ENCODE measurements around the gene DLG5.

Gene DLG5

GRCh38 chr10:77867124-77867719 lies 59.3 kb downstream of the DLG5 start:
- no peak for DNase-seq (ENCODE audit: low read depth)

DNA sequence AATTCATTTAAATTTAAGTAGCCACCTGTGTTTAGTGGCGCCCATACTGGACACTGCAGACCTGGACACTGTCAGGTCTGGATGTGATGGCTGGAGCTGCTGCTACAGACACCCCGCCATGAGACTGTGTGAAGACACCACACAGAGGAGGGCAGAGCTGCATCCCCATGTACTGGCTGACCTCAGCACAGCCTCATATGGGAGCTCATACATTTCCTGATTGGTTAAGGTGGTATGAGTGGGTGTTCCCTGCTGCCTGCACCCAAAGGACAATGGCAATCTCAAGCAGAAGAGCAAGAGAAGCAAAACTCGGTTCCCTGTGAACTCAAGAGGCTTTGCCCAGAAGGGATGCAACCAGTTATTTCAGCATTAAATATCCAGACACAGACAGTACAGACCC lies 60.0 kb downstream of the DLG5 start:
- no peak for DNase-seq (ENCODE audit: low read depth)

DNA sequence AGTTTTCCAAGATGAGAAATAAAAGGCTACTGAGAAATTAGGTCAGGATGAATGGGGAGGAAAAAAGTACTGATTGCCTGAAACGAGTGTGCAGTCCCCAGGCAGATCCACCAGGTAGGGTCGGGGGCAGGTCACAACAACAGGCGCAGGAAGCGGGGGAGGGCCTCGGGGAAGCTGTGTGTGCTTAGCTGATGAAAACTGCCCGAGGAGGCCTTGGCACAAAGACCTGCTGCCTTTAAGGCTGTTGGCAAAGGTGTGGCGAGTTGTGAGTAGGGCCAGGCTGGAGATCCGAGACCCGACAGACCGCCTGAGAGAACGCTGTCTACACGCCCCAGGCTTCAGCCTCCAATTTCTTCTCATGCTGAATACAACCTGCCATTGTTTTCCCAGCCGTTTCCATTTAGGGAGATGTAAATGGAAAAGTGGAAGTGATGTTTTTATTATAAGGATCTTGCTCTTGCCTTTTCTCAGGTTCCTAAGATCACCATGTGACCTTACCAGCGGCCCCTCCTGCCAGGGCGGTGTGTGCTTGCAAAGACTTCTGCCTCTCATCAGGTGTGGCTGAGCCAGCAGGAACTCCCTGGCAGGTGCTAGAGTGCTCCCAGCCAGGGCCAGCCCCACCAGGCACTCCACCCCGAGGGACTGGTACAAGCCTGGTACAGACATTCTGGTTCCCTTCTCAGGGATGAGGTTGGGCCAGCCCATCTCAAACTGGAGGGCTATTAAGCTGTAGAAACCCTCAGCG lies 60.8 kb downstream of the DLG5 start:
- DNase-seq (ENCODE audit: low read depth), result no peak

GRCh38 chr10:77864151-77864851 lies 62.3 kb downstream of the DLG5 start:
- DNase-seq (ENCODE audit: low read depth), result no peak

- DNase-seq (ENCODE audit: low read depth), result no peak
Observed at GRCh38 chr10:77863446-77863845, 63.1 kb downstream of the DLG5 start.

GRCh38 chr10:77862595-77862994 lies 64.0 kb downstream of the DLG5 start:
- no peak for DNase-seq (ENCODE audit: low read depth)

DNA sequence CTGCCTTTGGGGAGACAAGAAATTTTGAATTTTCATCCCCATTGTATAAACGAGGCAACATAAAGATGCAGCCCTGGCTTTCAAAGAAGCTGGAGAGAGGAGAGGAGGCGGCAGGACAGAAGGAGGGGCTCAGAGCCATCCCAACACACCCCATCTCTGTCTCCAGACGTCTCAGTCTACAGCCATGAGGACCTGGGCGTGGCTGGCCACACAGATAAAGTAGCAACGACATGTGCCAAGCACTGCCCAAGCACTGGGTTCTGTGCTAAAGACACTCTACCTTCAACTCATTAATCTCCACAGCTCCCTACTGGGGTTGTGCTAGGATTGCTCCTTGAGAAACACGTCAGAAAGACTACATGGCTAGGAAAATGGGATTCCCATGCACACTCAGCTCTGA lies 65.2 kb downstream of the DLG5 start:
- no peak for DNase-seq (ENCODE audit: low read depth)

- no peak for DNase-seq (ENCODE audit: low read depth)
Observed at GRCh38 chr10:77859865-77860282, 66.7 kb downstream of the DLG5 start.

DNA sequence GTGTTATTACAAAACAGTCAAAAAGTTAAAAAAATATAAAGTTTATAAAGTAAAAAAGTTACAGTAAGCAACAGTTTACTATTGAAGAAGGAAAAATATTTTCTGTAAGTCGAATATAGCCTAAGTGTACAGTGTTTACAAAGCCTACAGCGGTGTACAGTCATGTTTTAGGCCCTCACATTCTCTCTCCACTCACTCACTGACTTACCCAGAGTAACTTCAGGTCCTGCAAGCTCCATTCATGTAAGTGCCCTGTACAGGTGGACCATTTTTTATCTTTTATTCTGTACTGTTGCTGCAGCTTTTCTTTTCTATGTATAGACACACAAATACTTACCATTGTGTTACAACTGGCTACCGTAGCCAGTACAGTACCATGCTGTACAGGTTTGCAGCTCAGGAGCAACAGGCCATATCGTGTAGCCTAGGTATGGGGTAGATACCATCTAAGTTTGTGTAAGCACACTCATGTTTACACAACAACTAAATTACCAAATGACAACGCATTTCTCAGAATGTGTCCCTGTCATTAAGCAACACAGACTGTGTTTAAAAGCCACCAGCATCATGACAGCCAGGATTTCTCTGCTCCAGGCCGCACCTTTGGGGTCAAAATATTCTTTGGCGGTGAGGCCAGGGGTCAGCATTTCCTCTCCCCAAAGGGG lies 67.2 kb downstream of the DLG5 start:
- no peak for DNase-seq (ENCODE audit: low read depth)

GRCh38 chr10:77857272-77857671 lies 69.3 kb downstream of the DLG5 start:
- DNase-seq (ENCODE audit: low read depth), result no peak

DNA sequence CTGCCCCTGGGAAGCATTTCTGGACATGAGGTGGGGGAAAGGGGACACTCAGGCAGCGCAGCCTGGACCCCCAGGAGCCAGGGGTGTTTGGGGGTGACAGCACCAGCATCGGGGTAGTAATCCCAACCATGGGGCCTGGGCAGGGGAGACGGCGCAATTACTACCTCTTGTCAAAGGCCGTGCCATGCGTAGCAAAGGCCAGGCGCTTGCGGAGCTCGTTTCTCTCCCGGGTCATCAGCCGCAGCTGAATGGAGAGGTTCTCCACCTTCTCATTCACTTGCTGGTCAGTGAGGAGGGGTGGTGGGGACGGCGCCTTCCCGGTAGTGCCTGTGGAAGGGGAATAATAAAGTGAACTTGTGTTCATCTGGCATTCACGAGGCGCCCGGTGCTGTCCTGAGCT lies 70.0 kb downstream of the DLG5 start:
- DNase-seq (ENCODE audit: low read depth), result no peak

DNA sequence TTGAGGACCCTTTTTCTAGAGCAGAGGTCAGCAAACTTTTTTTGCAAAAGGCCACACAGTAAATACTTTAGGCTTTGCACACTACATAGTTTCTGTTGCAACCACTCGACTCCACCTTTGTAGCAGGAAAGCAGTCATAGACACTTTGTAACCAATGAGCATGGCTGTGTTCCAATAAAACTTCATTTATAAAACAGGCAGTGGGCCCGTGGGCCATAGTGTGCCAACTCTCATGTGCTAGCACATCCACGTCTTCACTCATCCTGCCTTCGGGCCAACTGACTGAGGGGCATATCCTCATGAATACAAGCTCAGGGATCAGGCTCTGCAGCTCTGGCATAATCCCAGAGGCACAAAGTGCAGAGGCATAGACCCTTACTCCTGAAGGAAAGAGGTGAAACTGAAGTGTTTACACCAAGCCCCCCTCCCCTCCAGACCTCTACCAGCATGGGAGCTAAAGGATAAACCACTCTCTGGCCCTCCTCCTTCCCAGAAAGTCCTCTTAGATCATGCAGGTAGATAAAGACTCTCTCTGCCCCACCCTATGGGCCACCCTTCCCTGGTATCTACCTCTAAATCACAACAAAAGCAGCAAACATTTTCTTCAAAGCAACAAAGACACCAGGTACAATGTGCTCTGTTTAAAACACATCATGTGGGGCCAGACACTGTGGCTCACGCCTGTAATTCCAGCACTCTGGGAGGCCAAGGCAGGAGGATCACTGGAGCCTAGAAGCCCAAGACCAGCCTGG lies 71.0 kb downstream of the DLG5 start:
- DNase-seq (ENCODE audit: low read depth), result no peak

GRCh38 chr10:77854115-77854514 lies 72.4 kb downstream of the DLG5 start:
- DNase-seq (ENCODE audit: low read depth), result no peak

- DNase-seq (ENCODE audit: low read depth), result no peak
Observed at GRCh38 chr10:77853256-77853655, 73.3 kb downstream of the DLG5 start.

- DNase-seq (ENCODE audit: low read depth), result no peak
Observed at GRCh38 chr10:77850620-77851231, 75.8 kb downstream of the DLG5 start.

- DNase-seq (ENCODE audit: low read depth), result no peak
Observed at GRCh38 chr10:77849039-77849664, 77.4 kb downstream of the DLG5 start.

DNA sequence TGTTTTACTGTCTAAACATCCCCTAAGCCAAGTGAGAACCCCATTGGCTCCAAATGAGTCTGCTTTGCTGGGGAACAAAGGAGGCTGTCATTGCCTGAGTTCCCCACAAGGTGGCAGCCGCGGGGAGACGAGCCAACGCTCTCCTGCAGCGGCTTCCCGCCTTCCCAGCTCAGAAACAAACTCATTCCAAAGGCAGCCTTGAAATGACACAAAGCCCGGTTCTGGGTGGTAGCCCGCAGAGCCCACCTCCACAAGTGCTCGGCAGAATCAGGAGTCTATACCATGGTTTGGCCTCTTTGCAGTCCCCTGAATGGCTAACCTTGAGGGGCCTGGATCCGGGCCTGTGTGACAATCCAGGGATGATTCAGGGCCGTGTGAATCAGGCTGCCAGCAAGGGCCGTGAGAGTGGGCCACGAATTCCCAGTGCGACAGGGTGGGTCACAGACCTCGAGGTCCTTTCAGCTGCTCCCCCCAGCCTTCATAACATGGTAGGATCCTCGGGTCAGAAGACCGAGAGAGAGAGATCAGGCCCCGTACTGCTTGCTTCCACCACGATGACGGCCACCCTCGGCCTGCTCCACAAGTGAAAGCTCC lies 79.7 kb downstream of the DLG5 start:
- peak; percentile 13 for DNase-seq (ENCODE audit: low read depth)

DNA sequence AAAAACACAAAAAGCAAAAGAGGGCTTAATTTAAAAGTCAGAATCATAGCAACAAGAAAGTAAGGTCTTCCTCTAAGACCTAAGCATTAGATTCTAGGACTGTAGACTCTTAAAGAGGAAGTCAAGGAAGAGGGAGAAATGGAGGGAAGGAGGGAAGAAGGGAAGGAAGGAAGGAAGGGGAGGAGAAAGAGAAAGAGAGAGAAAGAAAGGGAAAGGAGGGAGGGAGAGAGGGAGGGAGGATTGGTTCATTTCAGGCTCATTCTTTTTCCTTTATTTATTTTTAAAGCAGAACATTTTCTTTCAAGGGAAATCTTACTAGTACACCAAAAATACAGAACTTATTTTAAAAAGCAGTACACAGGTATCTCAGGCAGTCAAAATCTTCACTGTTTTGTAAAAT lies 81.1 kb downstream of the DLG5 start:
- DNase-seq (ENCODE audit: low read depth), result no peak

- no peak for DNase-seq (ENCODE audit: low read depth)
Observed at GRCh38 chr10:77844713-77845445, 81.7 kb downstream of the DLG5 start.

GRCh38 chr10:77844177-77844576 lies 82.4 kb downstream of the DLG5 start:
- DNase-seq (ENCODE audit: low read depth), result no peak

All from stimulated activated CD4-positive, alpha-beta T cell treated with anti-CD3 and anti-CD28 coated beads, Interleukin-2, amount 100 ng/mL, for 4 hours (primary cell).